Naive B cell (primary cell): ENCODE data around the gene CXorf58. TPM values are rescaled to one million over a fixed set of nuclear protein-coding genes. Genes with fewer than 3 reads are reported as not detected.

ENCODE experiments used
- ATAC-seq, 2 donors: fragments of 150-1000 bp; cut with Tn5 transposase; 2 replicates each; pipeline ENCODE4 v1.10.0; 2021; ENCODE audit warnings: low read depth in 2 of 2, mild to moderate bottlenecking in 2 of 2, moderate library complexity in 2 of 2
- DNase-seq: peaks from one replicate; pipeline ENCODE4 v3.0.0; 2022
- H3K27ac Mint-ChIP-seq, 6 donors: one replicate each; pipeline ENCODE4 v1.8.0; 2020 to 2022; ENCODE audit warnings: mild to moderate bottlenecking in 6 of 6, mixed read lengths in 6 of 6, moderate library complexity in 5 of 6, inconsistent platforms in 2 of 6
- H3K27me3 Mint-ChIP-seq, 3 donors: one replicate each; pipeline ENCODE4 v1.8.0; 2021 to 2022; ENCODE audit warnings: mixed read lengths in 3 of 3, mild to moderate bottlenecking in 1 of 3
- H3K36me3 Mint-ChIP-seq, 2 donors: one replicate each; pipeline ENCODE4 v1.8.0; 2020 to 2022; ENCODE audit warnings: mixed read lengths in 2 of 2, inconsistent platforms in 1 of 2, mild to moderate bottlenecking in 1 of 2
- H3K4me1 Mint-ChIP-seq, 3 donors: one replicate each; pipeline ENCODE4 v1.8.0; 2020 to 2022; ENCODE audit warnings: mixed read lengths in 3 of 3, inconsistent platforms in 1 of 3, mild to moderate bottlenecking in 1 of 3, moderate library complexity in 1 of 3
- H3K4me3 Mint-ChIP-seq, 8 donors: one replicate each; pipeline ENCODE4 v1.8.0; 2020 to 2022; ENCODE audit warnings: mild to moderate bottlenecking in 8 of 8, mixed read lengths in 8 of 8, moderate library complexity in 8 of 8, inconsistent platforms in 2 of 8
- H3K9me3 Mint-ChIP-seq, 7 donors: one replicate each; pipeline ENCODE4 v1.8.0; 2020 to 2022; ENCODE audit warnings: mixed read lengths in 7 of 7, mild to moderate bottlenecking in 5 of 7, inconsistent platforms in 2 of 7, moderate library complexity in 1 of 7
- polyA plus RNA-seq, 6 donors: library from polyadenylated mRNA; unstranded; fragments of 300-500 nt; fragmentation: Illumina TruSeq; gene quantifications; one replicate each; pipeline ENCODE4 v1.2.3, GENCODE V29; 2021; ENCODE audit warnings: low read depth in 6 of 6

The CXorf58 gene
- polyA plus RNA-seq, 6 donors from 2014 or later, result 0.17 to 0.37 (median 0.34) TPM; not detected in 3

- ATAC-seq (no peak), DNase-seq (no peak)
- peaks cover 5 to 6% (median 6%) of the 10 kb centered on the region in 3 donors for H3K4me1 Mint-ChIP-seq
- H3K27ac Mint-ChIP-seq, result no peak overlapping the region
- H3K27me3 Mint-ChIP-seq, result no peaks in the 10 kb centered on the region
- H3K36me3 Mint-ChIP-seq, result no peaks in the 10 kb centered on the region
- no peak overlapping the region for H3K4me3 Mint-ChIP-seq
- no peaks in the 10 kb centered on the region for H3K9me3 Mint-ChIP-seq
These were observed 3.5 kb downstream of the CXorf58 start for GRCh38 chrX:23911126-23911835.

GRCh38 chrX:23919148-23919547 lies 11.3 kb downstream of the CXorf58 start:
- H3K27me3 Mint-ChIP-seq, result peaks cover 0 to 10% (median 0%) of the 10 kb centered on the region in 3 donors
- peaks cover 0 to 10% of the 10 kb centered on the region in 2 donors for H3K36me3 Mint-ChIP-seq
- no peak overlapping the region for H3K4me3 Mint-ChIP-seq
- no peaks in the 10 kb centered on the region for H3K4me1 Mint-ChIP-seq
- no peak for DNase-seq
- peaks cover 0 to 17% (median 0%) of the 10 kb centered on the region in 7 donors for H3K9me3 Mint-ChIP-seq
- ATAC-seq, result no peak
- no peak overlapping the region for H3K27ac Mint-ChIP-seq

- H3K9me3 Mint-ChIP-seq, result peaks cover 0 to 17% (median 0%) of the 10 kb centered on the region in 7 donors
- no peaks in the 10 kb centered on the region for H3K4me1 Mint-ChIP-seq
- no peak overlapping the region for H3K27ac Mint-ChIP-seq
- peaks cover 0 to 10% of the 10 kb centered on the region in 2 donors for H3K36me3 Mint-ChIP-seq
- DNase-seq, result no peak
- H3K4me3 Mint-ChIP-seq, result no peak overlapping the region
- ATAC-seq, result no peak
- H3K27me3 Mint-ChIP-seq, result peaks cover 0 to 10% (median 0%) of the 10 kb centered on the region in 3 donors
These were observed 12.0 kb downstream of the CXorf58 start for GRCh38 chrX:23919706-23920320.

DNA sequence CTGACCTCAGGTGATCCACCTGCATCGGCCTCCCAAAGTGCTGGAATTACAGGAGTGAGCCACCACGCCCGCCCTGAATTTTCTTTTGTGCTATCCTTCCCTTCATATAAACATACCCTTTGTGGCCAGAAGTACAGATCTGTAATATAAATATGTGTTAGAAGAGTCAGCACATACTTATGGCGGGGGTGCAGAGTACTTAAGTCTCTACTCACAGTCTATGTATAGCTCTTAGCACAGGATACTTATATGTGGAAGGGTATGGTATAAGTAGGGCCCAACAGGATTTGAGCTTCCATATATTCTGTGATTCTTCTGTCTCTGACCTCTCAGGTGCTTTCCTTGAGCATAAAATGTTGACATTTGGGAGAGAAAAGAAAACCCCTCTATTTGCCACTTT lies 18.2 kb downstream of the CXorf58 start:
- H3K4me1 Mint-ChIP-seq, result peaks cover 0 to 2% (median 1%) of the 10 kb centered on the region in 3 donors
- no peaks in the 10 kb centered on the region for H3K9me3 Mint-ChIP-seq
- DNase-seq (no peak), ATAC-seq (no peak)
- no peak overlapping the region for H3K27ac Mint-ChIP-seq
- no peaks in the 10 kb centered on the region for H3K36me3 Mint-ChIP-seq
- H3K4me3 Mint-ChIP-seq, result no peak overlapping the region
- no peaks in the 10 kb centered on the region for H3K27me3 Mint-ChIP-seq

DNA sequence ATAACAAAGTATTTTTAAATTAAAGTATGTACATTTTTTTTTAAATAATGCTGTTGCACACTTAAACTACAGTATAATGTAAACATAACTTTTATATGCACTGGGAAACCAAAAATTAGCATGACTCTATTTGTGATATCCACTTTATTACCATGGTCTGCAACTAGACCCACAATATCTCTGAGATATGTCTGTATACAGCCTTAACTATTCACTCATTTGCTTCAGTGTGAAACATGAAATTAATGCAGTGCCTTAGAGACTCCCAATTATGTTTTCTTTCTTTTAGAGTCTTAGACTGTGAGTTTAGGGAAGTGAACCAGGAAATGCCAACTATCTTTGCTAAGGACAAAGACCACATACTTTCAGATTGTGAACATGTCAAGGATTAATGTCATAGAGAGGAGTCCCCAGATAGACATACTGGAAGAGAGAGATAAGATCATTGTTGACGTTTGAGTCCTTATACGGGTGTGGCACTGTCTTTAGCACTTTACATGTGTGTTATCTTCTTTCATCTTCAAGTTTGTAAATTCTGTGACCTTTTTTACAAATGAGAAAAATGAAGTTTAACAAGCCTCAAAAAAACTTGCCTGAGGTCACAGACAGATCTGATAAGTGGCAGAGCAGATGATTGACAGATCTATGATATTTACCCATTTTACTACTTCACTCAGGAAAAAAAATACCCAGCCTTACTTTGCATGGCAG lies 23.2 kb downstream of the CXorf58 start:
- Mint-ChIP-seq H3K27ac (peak overlapping the region in 2 of 6 donors; percentile 2 to 49), H3K27me3 (no peaks in the 10 kb centered on the region), H3K4me3 (no peak overlapping the region), H3K9me3 (no peaks in the 10 kb centered on the region), H3K4me1 (peaks cover 4 to 6% (median 4%) of the 10 kb centered on the region in 3 donors), H3K36me3 (no peaks in the 10 kb centered on the region)
- DNase-seq (no peak), ATAC-seq (peak in 1 of 2 donors; percentile 30)

DNA sequence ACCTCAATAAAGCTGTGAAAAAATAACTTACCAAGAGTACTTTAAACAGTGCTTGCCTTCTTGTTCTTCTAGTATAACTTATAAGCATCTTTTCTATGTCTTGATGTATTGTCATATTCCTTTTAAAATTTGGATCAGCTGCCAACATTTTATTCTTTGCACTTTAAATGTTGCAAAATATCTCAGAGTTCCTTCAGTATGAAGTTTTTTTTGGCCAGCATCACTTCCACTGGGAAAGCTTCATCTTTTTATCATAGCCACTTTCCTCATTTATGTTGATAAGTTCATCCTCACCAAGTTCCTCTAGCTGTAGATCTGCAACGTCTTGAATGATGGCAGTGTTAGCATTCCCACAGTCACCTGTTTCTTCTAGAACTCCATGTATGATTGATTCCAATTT lies 24.2 kb downstream of the CXorf58 start:
- H3K9me3 Mint-ChIP-seq, result no peaks in the 10 kb centered on the region
- DNase-seq (no peak), ATAC-seq (no peak)
- H3K4me1 Mint-ChIP-seq, result peaks cover 4 to 6% (median 4%) of the 10 kb centered on the region in 3 donors
- H3K27ac Mint-ChIP-seq, result no peak overlapping the region
- no peaks in the 10 kb centered on the region for H3K36me3 Mint-ChIP-seq
- H3K4me3 Mint-ChIP-seq, result no peak overlapping the region
- H3K27me3 Mint-ChIP-seq, result no peaks in the 10 kb centered on the region

GRCh38 chrX:23935106-23935505 lies 27.3 kb downstream of the CXorf58 start:
- Mint-ChIP-seq H3K27ac (no peak overlapping the region), H3K4me3 (no peak overlapping the region), H3K36me3 (no peaks in the 10 kb centered on the region), H3K9me3 (no peaks in the 10 kb centered on the region), H3K4me1 (peaks cover 4 to 6% (median 4%) of the 10 kb centered on the region in 3 donors), H3K27me3 (no peaks in the 10 kb centered on the region)
- DNase-seq (no peak), ATAC-seq (no peak)

DNA sequence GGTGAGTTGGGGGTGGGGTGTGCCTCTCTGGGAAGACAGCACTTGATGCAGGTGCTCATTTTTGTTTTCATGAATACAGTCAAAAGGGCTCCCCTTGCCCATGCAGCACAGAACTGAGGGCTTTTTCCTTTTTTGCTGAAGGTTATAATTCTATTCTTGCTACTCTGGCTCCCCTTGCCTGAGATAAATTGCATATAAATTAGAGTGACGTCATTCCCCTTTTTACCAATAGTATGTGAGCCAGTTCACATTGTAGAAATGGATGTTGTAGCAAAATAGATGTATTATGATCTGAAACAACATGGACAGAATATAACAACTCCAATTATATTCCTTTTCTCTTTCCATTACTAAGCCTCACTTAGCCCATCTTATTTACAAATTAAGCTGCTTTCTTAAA lies 28.4 kb downstream of the CXorf58 start:
- Mint-ChIP-seq H3K4me1 (peaks cover 1 to 4% (median 2%) of the 10 kb centered on the region in 3 donors), H3K4me3 (peak overlapping the region in 1 of 8 donors; percentile 22), H3K27me3 (no peaks in the 10 kb centered on the region), H3K27ac (no peak overlapping the region), H3K9me3 (no peaks in the 10 kb centered on the region), H3K36me3 (no peaks in the 10 kb centered on the region)
- DNase-seq (no peak), ATAC-seq (no peak)

- no peaks in the 10 kb centered on the region for H3K36me3 Mint-ChIP-seq
- ATAC-seq (no peak), DNase-seq (no peak)
- no peaks in the 10 kb centered on the region for H3K4me1 Mint-ChIP-seq
- H3K4me3 Mint-ChIP-seq, result no peak overlapping the region
- H3K27ac Mint-ChIP-seq, result no peak overlapping the region
- no peaks in the 10 kb centered on the region for H3K9me3 Mint-ChIP-seq
- no peaks in the 10 kb centered on the region for H3K27me3 Mint-ChIP-seq
These were observed 29.3 kb downstream of the CXorf58 start for GRCh38 chrX:23937100-23937499.

GRCh38 chrX:23938690-23939089 lies 30.9 kb downstream of the CXorf58 start:
- Mint-ChIP-seq H3K4me1 (no peaks in the 10 kb centered on the region), H3K36me3 (no peaks in the 10 kb centered on the region), H3K27me3 (peaks cover 0 to 8% (median 0%) of the 10 kb centered on the region in 3 donors), H3K27ac (no peak overlapping the region), H3K4me3 (no peak overlapping the region), H3K9me3 (no peaks in the 10 kb centered on the region)
- DNase-seq, result no peak
- ATAC-seq, result no peak

DNA sequence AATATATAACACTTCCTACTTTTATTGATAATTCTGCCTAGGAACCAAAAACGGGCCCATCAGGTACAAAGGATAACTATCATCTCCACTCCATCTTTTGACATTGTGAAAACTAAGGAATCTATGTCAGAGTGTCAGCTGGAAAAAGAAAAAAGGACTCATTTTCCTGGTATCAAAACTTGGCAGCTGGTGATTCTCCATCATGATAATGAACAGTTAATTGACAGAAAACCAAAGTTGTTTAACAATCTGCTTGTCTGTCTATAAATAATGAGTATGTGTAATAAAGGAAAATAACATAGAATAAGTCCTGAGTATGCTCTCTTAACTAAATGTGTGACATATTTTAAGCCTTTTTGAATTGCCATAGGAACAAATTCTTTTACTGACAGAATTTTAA lies 31.4 kb downstream of the CXorf58 start:
- H3K36me3 Mint-ChIP-seq, result no peaks in the 10 kb centered on the region
- no peak for ATAC-seq
- H3K27ac Mint-ChIP-seq, result no peak overlapping the region
- no peaks in the 10 kb centered on the region for H3K9me3 Mint-ChIP-seq
- peaks cover 0 to 12% (median 0%) of the 10 kb centered on the region in 3 donors for H3K27me3 Mint-ChIP-seq
- H3K4me3 Mint-ChIP-seq, result no peak overlapping the region
- H3K4me1 Mint-ChIP-seq, result no peaks in the 10 kb centered on the region
- DNase-seq, result no peak

GRCh38 chrX:23944234-23944633 lies 36.4 kb downstream of the CXorf58 start:
- H3K27ac Mint-ChIP-seq, result no peak overlapping the region
- H3K9me3 Mint-ChIP-seq, result no peaks in the 10 kb centered on the region
- H3K36me3 Mint-ChIP-seq, result no peaks in the 10 kb centered on the region
- no peak for DNase-seq
- H3K4me3 Mint-ChIP-seq, result no peak overlapping the region
- H3K4me1 Mint-ChIP-seq, result no peaks in the 10 kb centered on the region
- H3K27me3 Mint-ChIP-seq, result peaks cover 0 to 25% (median 0%) of the 10 kb centered on the region in 3 donors
- no peak for ATAC-seq

GRCh38 chrX:23945206-23945605 lies 37.4 kb downstream of the CXorf58 start:
- no peaks in the 10 kb centered on the region for H3K36me3 Mint-ChIP-seq
- DNase-seq, result no peak
- peaks cover 0 to 25% (median 0%) of the 10 kb centered on the region in 3 donors for H3K27me3 Mint-ChIP-seq
- no peak for ATAC-seq
- H3K4me1 Mint-ChIP-seq, result no peaks in the 10 kb centered on the region
- no peak overlapping the region for H3K4me3 Mint-ChIP-seq
- H3K9me3 Mint-ChIP-seq, result peaks cover 0 to 1% (median 0%) of the 10 kb centered on the region in 7 donors
- H3K27ac Mint-ChIP-seq, result no peak overlapping the region

GRCh38 chrX:23952391-23952790 lies 44.6 kb downstream of the CXorf58 start:
- no peak for DNase-seq
- Mint-ChIP-seq H3K36me3 (no peaks in the 10 kb centered on the region), H3K9me3 (peaks cover 0 to 1% (median 0%) of the 10 kb centered on the region in 7 donors), H3K4me3 (peak overlapping the region in 1 of 8 donors; percentile 87), H3K4me1 (peaks cover 8 to 17% (median 8%) of the 10 kb centered on the region in 3 donors), H3K27me3 (no peaks in the 10 kb centered on the region), H3K27ac (peak overlapping the region in 1 of 6 donors; percentile 85)
- ATAC-seq, result no peak
